ENCODE data around the gene ZNF362. TPM values are rescaled to one million over a fixed set of nuclear protein-coding genes. Genes with fewer than 3 reads are reported as not detected.

The ZNF362 gene
- total RNA-seq, 1 experiment from 2014 or later, result 26.9 TPM

DNA sequence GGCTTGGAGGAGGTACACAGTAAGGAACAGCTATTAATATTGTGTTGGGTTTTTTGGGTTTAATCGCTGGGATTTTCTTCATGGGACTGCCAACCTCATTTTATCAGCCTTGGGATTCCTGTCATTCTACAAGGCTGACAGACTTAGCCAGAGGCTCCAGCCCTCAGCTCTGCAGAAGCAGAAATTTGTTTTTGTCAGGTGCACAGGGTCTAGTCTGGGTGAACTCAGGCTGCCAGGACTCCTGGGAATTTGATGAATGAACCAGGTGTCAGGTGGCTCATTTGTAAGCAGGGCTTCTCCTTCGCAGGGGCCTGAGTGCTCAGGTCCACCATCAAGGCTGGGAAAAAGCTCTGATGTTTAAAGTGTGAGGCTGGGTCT, 11.5 kb upstream of the ZNF362 start:
- H3K9me3 ChIP-seq, result no peaks in the 10 kb centered on the region
- CTCF ChIA-PET, result no interaction called here
- intact Hi-C loops (cut with micrococcal nuclease; ENCODE audit: unreplicated experiment), result no loop called here
- no TSS peak for BruUV-seq (replicated peaks)
- H3K9me3 Mint-ChIP-seq (ENCODE audit: unreplicated experiment), result no peaks in the 10 kb centered on the region
- H3K4me3 Mint-ChIP-seq (ENCODE audit: unreplicated experiment), result no peak overlapping the region
- H3K4me1 ChIP-seq, result peaks cover 51% of the 10 kb centered on the region
- H3K4me1 Mint-ChIP-seq (ENCODE audit: low read depth, unreplicated experiment), result peaks cover 25% of the 10 kb centered on the region
- H3K27ac Mint-ChIP-seq (ENCODE audit: unreplicated experiment), result peak overlapping the region; percentile 81
- peak in 1 of 2 experiments; percentile 49 for DNase-seq
- H3K27me3 Mint-ChIP-seq (ENCODE audit: insufficient read depth, unreplicated experiment), result no peaks in the 10 kb centered on the region
- TF ChIP-seq, protein P1, sequence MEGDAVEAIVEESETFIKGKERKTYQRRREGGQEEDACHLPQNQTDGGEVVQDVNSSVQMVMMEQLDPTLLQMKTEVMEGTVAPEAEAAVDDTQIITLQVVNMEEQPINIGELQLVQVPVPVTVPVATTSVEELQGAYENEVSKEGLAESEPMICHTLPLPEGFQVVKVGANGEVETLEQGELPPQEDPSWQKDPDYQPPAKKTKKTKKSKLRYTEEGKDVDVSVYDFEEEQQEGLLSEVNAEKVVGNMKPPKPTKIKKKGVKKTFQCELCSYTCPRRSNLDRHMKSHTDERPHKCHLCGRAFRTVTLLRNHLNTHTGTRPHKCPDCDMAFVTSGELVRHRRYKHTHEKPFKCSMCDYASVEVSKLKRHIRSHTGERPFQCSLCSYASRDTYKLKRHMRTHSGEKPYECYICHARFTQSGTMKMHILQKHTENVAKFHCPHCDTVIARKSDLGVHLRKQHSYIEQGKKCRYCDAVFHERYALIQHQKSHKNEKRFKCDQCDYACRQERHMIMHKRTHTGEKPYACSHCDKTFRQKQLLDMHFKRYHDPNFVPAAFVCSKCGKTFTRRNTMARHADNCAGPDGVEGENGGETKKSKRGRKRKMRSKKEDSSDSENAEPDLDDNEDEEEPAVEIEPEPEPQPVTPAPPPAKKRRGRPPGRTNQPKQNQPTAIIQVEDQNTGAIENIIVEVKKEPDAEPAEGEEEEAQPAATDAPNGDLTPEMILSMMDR (IDR thresholded peaks at IDR 0.05; ENCODE audit: insufficient read depth in 1 of 2, low read depth in 1 of 2, low read length in 1 of 2, severe bottlenecking in 1 of 2, unreplicated experiment in 1 of 2), result no peak
- H3K36me3 Mint-ChIP-seq (ENCODE audit: insufficient read depth, unreplicated experiment), result no peaks in the 10 kb centered on the region
- H3K4me3 ChIP-seq (ENCODE audit: low read depth, low read length), result no peak overlapping the region
- H3K36me3 ChIP-seq (ENCODE audit: control insufficient read depth, insufficient read depth, low read length), result no peaks in the 10 kb centered on the region
- no peaks in the 10 kb centered on the region for H3K27me3 ChIP-seq (replicated peaks; ENCODE audit: control insufficient read depth, insufficient read depth, low read length)
- POLR2A ChIA-PET, result no interaction called here

DNA sequence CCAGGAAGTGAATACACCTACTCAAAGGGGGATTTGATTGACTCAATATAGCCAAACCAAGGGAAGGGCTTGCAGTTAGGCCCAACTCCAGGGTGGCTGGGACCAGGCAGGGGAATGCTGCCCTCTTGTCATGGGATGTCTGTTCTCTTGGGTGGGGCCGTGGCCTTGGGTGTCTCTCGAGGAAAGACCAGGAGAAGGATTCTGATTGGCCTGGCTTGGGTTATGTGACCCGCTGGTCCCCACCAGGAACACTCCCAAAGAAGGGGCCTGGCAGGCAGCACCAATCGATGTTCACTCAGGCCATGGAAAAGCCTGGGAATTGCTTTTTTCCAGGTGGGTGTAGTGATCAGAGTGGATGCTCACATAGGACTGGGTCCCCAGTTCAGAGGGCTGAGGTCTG, 10.1 kb upstream of the ZNF362 start:
- Mint-ChIP-seq H3K4me1 (ENCODE audit: low read depth, unreplicated experiment) (peaks cover 25% of the 10 kb centered on the region), H3K4me3 (ENCODE audit: unreplicated experiment) (no peak overlapping the region), H3K27ac (ENCODE audit: unreplicated experiment) (peak overlapping the region; percentile 48), H3K9me3 (ENCODE audit: unreplicated experiment) (peaks cover 10% of the 10 kb centered on the region), H3K36me3 (ENCODE audit: insufficient read depth, unreplicated experiment) (no peaks in the 10 kb centered on the region), H3K27me3 (ENCODE audit: insufficient read depth, unreplicated experiment) (no peaks in the 10 kb centered on the region)
- TF ChIP-seq, protein P1 (IDR thresholded peaks at IDR 0.05; ENCODE audit: insufficient read depth in 1 of 2, low read depth in 1 of 2, low read length in 1 of 2, severe bottlenecking in 1 of 2, unreplicated experiment in 1 of 2), result no peak
- ChIA-PET CTCF (no interaction called here), POLR2A (no interaction called here)
- peaks cover 51% of the 10 kb centered on the region for H3K4me1 ChIP-seq
- no peaks in the 10 kb centered on the region for H3K9me3 ChIP-seq
- no peaks in the 10 kb centered on the region for H3K27me3 ChIP-seq (replicated peaks; ENCODE audit: control insufficient read depth, insufficient read depth, low read length)
- DNase-seq, result no peak
- H3K36me3 ChIP-seq (ENCODE audit: control insufficient read depth, insufficient read depth, low read length), result no peaks in the 10 kb centered on the region
- no peak overlapping the region for H3K4me3 ChIP-seq (ENCODE audit: low read depth, low read length)
- intact Hi-C loops (cut with micrococcal nuclease; ENCODE audit: unreplicated experiment), result no loop called here
- BruUV-seq (replicated peaks), result no TSS peak

DNA sequence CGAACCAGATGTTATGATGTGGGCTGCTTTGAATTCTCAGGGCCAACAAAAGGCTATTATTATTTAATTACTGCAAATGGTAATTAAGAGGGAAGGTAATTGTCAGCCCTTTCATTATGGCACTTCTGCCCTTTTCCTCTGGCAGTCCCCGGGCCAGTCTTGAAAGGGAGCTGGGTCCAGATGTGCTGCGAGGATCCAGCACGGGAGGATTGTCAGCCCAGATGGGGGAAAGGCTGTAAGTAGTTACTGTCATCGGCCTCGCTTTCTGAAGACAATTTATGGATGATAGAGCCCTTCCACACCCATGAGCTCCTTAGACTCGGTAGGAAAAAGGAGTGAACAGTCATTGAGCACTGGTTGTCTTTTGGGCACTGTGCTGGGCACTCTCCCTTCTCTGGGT, 8.7 kb upstream of the ZNF362 start:
- no peak overlapping the region for H3K27ac Mint-ChIP-seq (ENCODE audit: unreplicated experiment)
- POLR2A ChIA-PET, result no interaction called here
- H3K9me3 Mint-ChIP-seq (ENCODE audit: unreplicated experiment), result peaks cover 10% of the 10 kb centered on the region
- Histone ChIP-seq H3K4me1 (peaks cover 51% of the 10 kb centered on the region), H3K4me3 (ENCODE audit: low read depth, low read length) (no peak overlapping the region), H3K9me3 (no peaks in the 10 kb centered on the region), H3K36me3 (ENCODE audit: control insufficient read depth, insufficient read depth, low read length) (no peaks in the 10 kb centered on the region), H3K27me3 (replicated peaks; ENCODE audit: control insufficient read depth, insufficient read depth, low read length) (no peaks in the 10 kb centered on the region)
- no TSS peak for BruUV-seq (replicated peaks)
- DNase-seq, result no peak
- H3K4me1 Mint-ChIP-seq (ENCODE audit: low read depth, unreplicated experiment), result peaks cover 18% of the 10 kb centered on the region
- no peaks in the 10 kb centered on the region for H3K27me3 Mint-ChIP-seq (ENCODE audit: insufficient read depth, unreplicated experiment)
- TF ChIP-seq, protein P1 (IDR thresholded peaks at IDR 0.05; ENCODE audit: insufficient read depth in 1 of 2, low read depth in 1 of 2, low read length in 1 of 2, severe bottlenecking in 1 of 2, unreplicated experiment in 1 of 2), result no peak
- intact Hi-C loops (cut with micrococcal nuclease; ENCODE audit: unreplicated experiment), result no loop called here
- CTCF ChIA-PET, result no interaction called here
- H3K36me3 Mint-ChIP-seq (ENCODE audit: insufficient read depth, unreplicated experiment), result no peaks in the 10 kb centered on the region
- no peak overlapping the region for H3K4me3 Mint-ChIP-seq (ENCODE audit: unreplicated experiment)

All from Caco-2 (cell line).